ENCODE results near the gene CXorf58. TPM values are rescaled to one million over a fixed set of nuclear protein-coding genes. Genes with fewer than 3 reads are reported as not detected.

Gene CXorf58
- polyA plus RNA-seq, 2 of the 4 experiments (the other 2 are of a cell fraction): 0.15 to 0.47 TPM

DNA sequence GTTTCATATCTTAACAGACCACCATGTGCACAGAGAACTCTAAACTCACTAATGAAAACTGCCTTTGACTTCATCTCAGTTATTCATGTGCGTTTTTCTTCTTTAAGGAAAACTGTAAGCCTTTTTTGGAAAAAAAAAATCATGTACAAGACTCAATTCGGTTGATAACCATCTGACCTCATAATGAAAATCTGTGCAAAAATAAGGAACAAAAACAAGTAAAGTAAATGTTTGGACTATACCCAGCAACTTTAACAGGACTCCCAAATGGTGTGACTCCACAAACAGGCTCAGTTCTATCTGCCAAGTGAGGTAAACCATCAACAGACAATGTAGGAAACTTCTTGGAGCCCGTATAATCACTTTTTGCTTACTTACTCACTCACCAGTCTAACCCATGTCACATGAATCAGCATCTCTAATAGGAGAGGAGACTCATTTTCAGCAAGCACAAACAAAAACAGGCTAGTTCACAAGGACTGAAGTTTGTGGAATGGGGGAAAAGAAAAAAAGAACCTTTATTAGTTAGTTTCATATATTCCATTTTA is 9.3 kb upstream of the CXorf58 start:
- no peak overlapping the region for H3K4me3 ChIP-seq
- CTCF ChIA-PET: interaction anchor here (0.6 to 1.2 kb wide), 3 partner anchors 10 to 1762 kb away, joined by 3 to 5 read pairs (median 3); partner anchors contain the start of genes APOO, CXorf58 and SAT1
- H3K27ac ChIP-seq: peak overlapping the region; percentile 91 to 95
- DNase-seq (ENCODE audit: low read depth in 1 of 2, low spot score in 1 of 2) (peak in 1 of 2 experiments; percentile 78), FAIRE-seq (peak; percentile 99), ATAC-seq (peak in 1 of 2 experiments; percentile 40; a peak in 3 of 6 replicates)
- POLR2A ChIA-PET: interaction anchor here (3.8 kb wide), 1 partner anchor 116 kb away, joined by 35 read pairs; the partner anchor contains the start of gene SAT1
- H3K4me1 ChIP-seq: peaks cover 67% of the 10 kb centered on the region
- TF ChIP-seq JUNB (IDR thresholded peaks at IDR 0.05) (peak; percentile 41; the same call in 1 of the 2 replicates), MAFK (IDR thresholded peaks at IDR 0.05; ENCODE audit: partially characterized antibody) (peak; percentile 64), FOSL2 (IDR thresholded peaks at IDR 0.05) (no peak), FOSL2 (CRISPR knock-in tag; IDR thresholded peaks at IDR 0.05) (peak; percentile 49), CBX8 (IDR thresholded peaks at IDR 0.05) (no peak)
- TF ChIP-seq, protein P1, sequence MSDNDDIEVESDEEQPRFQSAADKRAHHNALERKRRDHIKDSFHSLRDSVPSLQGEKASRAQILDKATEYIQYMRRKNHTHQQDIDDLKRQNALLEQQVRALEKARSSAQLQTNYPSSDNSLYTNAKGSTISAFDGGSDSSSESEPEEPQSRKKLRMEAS (IDR thresholded peaks at IDR 0.05): peak; percentile 16; the same call in 1 of the 2 replicates
- peak overlapping the region; percentile 87 for H3K4me2 ChIP-seq
- H3K9me3 ChIP-seq: no peaks in the 10 kb centered on the region
- WGBS (ENCODE audit: missing lambda C conversion rate): 6% methylated on average over 3 of the region's 3 CpGs

DNA sequence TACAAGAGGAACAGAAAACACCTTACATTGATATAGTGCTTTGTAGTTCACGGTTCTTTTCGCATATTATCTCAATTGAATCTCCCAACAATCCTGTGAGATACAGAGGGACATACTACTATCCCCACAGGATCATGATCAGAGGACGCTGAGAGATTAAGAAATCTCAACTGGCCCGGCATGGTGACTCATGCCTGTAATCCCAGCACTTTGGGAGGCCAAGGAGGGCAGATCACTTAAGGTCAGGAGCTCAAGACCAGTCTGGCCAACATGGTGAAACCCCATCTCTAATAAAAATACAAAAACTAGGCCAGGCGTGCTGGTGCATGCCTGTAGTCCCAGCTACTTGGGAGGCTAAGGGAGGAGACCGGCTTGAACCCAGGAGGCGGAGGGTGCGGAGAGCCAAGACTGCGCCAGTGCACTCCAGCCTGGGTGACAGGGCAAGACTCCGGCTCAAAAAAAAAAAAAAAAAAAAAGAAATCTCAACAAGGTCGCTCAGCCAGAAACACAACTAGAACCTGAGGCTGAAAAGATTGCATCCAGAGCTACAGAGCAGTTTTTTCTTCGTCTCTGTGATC is 7.5 kb upstream of the CXorf58 start:
- Histone ChIP-seq H3K27ac (peak overlapping the region; percentile 91 to 95), H3K9me3 (no peaks in the 10 kb centered on the region), H3K4me3 (peak overlapping the region; percentile 7; the same call in 1 of the 3 replicates), H3K4me2 (peak overlapping the region; percentile 87), H3K4me1 (peaks cover 64% of the 10 kb centered on the region)
- FAIRE-seq (no peak), DNase-seq (ENCODE audit: low read depth in 1 of 2, low spot score in 1 of 2) (peak in 1 of 2 experiments; percentile 76), ATAC-seq (peak in 1 of 2 experiments; percentile 60; a peak in 3 of 6 replicates)
- ChIA-PET POLR2A (interaction anchor here (0.6 to 6.0 kb wide), 8 partner anchors 11 to 396 kb away, joined by 3 to 218 read pairs (median 12); partner anchors contain the start of genes ACOT9 and SAT1), CTCF (interaction anchor here (0.6 to 10.0 kb wide), 13 partner anchors 15 to 895 kb away, joined by 5 to 312 read pairs (median 24); partner anchors contain the start of genes ACOT9 and SAT1)
- WGBS (ENCODE audit: missing lambda C conversion rate): 11% methylated on average over 12 of the region's 12 CpGs
- no peak for TF ChIP-seq CBX8 (IDR thresholded peaks at IDR 0.05)
- TF ChIP-seq BHLHE40 (IDR thresholded peaks at IDR 0.05; ENCODE audit: low read depth, low read length): no peak
- no peak for TF ChIP-seq EHMT2 (IDR thresholded peaks at IDR 0.05; ENCODE audit: low read depth)
- TF ChIP-seq JUN (IDR thresholded peaks at IDR 0.05): peak; percentile 13 to 57; a peak in 2 of 5 replicates
- no peak for TF ChIP-seq RFX5 (IDR thresholded peaks at IDR 0.05)
- peak; percentile 61; the same call in 1 of the 2 replicates for TF ChIP-seq JUNB (IDR thresholded peaks at IDR 0.05)
- no peak for TF ChIP-seq EP300 (IDR thresholded peaks at IDR 0.05)
- 0 out of 3 replicates have a peak, but pooled peaks have one; percentile 14 for TF ChIP-seq SMC3 (IDR thresholded peaks at IDR 0.05)
- no peak for TF ChIP-seq CHD2 (IDR thresholded peaks at IDR 0.05; ENCODE audit: low read length, partially characterized antibody)
- peak; percentile 71; the same call in 1 of the 2 replicates for TF ChIP-seq FOSL2 (IDR thresholded peaks at IDR 0.05)
- peak; percentile 91 for TF ChIP-seq FOSL2 (CRISPR knock-in tag; IDR thresholded peaks at IDR 0.05)
- TF ChIP-seq TFCP2L1 (CRISPR knock-in tag; IDR thresholded peaks at IDR 0.05): no peak
- TF ChIP-seq FOXS1 (CRISPR knock-in tag; IDR thresholded peaks at IDR 0.05): no peak
- no peak for TF ChIP-seq MAZ (IDR thresholded peaks at IDR 0.05; ENCODE audit: borderline replicate concordance, low read depth, low read length)
- no peak for TF ChIP-seq TP53 (CRISPR knock-in tag; IDR thresholded peaks at IDR 0.05)
- TF ChIP-seq, protein P2, sequence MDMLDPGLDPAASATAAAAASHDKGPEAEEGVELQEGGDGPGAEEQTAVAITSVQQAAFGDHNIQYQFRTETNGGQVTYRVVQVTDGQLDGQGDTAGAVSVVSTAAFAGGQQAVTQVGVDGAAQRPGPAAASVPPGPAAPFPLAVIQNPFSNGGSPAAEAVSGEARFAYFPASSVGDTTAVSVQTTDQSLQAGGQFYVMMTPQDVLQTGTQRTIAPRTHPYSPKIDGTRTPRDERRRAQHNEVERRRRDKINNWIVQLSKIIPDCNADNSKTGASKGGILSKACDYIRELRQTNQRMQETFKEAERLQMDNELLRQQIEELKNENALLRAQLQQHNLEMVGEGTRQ (IDR thresholded peaks at IDR 0.05): no peak
- TF ChIP-seq POLR2AphosphoS2 (conservative IDR thresholded peaks at IDR 0.05; ENCODE audit: low read length): no peak
- TF ChIP-seq, protein P3, sequence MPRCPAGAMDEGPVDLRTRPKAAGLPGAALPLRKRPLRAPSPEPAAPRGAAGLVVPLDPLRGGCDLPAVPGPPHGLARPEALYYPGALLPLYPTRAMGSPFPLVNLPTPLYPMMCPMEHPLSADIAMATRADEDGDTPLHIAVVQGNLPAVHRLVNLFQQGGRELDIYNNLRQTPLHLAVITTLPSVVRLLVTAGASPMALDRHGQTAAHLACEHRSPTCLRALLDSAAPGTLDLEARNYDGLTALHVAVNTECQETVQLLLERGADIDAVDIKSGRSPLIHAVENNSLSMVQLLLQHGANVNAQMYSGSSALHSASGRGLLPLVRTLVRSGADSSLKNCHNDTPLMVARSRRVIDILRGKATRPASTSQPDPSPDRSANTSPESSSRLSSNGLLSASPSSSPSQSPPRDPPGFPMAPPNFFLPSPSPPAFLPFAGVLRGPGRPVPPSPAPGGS (IDR thresholded peaks at IDR 0.05): 0 out of 3 replicates have a peak, but pooled peaks have one; percentile 22
- TF ChIP-seq CEBPB (IDR thresholded peaks at IDR 0.05): peak; percentile 53 to 81; a peak in 3 of 4 replicates
- peak; percentile 45; the same call in 1 of the 2 replicates for TF ChIP-seq GATA3 (IDR thresholded peaks at IDR 0.05; ENCODE audit: borderline replicate concordance)
- TF ChIP-seq ZSCAN20 (CRISPR knock-in tag; IDR thresholded peaks at IDR 0.05): no peak
- TF ChIP-seq PHF8 (IDR thresholded peaks at IDR 0.05; ENCODE audit: borderline replicate concordance, low read depth): no peak
- no peak for TF ChIP-seq ZC3H11A (IDR thresholded peaks at IDR 0.05)
- TF ChIP-seq, protein P1 (IDR thresholded peaks at IDR 0.05): peak; percentile 50
- no peak for TF ChIP-seq NPAS2 (CRISPR knock-in tag; IDR thresholded peaks at IDR 0.05; ENCODE audit: borderline replicate concordance)
- TF ChIP-seq HDAC2 (IDR thresholded peaks at IDR 0.05): no peak

Data from A549 (cell line).